GDM1 (cell line): ENCODE results near the gene SCGB2A2.
A peak's percentile ranks its signal among the peaks of the same experiment; 100 is the strongest.

Experiments
- DNase-seq: peaks from one replicate; lab custom pipeline; 2025; lab: John Stamatoyannopoulos, UW

SCGB2A2 gene

DNA sequence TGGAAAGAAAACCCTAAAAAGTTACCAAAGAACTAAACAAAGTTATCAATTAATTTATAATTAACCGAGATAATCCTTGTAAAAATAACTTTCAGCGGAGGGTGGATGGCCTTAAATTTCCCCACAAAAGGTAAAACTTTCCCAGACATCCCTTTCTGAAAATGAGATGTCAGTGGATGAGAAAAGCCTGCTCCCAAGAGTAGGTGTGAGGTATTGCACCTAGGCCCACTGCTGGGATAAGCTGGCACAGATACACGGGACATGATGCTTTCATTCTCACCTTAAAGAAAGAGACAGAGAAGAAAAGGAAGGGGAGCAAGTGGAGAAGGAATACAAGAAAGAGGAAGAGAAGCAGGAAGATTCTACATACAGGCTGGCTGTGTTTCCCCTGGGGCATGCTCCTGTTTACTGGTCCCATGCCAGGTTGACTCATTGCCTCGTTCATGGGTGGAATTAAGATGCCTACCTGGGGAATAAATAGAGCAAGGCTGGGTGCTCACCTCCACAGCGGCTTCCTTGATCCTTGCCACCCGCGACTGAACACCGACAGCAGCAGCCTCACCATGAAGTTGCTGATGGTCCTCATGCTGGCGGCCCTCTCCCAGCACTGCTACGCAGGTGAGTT is at the start of gene SCGB2A2:
SCGB2A2 (plus strand) TSS at position 505 of the 625 bp plus-strand sequence; CDS start at position 564, 59 bp downstream.
- no peak for DNase-seq

DNA sequence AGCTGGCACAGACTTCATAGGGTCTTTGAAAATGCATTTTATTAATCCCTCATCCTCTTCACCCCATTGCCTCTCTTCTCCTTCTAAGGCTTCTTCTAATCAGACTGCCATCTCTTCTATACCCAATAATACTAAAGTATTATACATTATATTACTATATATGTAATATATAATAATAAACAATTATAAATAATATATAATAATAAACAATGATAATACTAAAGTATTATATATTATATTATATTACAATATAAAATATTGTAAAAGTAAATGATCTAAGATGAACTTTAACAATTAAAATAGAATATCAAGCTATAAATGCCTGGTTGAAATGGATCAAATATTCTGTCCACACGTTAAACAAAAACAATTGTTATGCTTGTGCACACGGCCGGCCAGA is 48.5 kb upstream of the SCGB2A2 start:
- DNase-seq = no peak

DNA sequence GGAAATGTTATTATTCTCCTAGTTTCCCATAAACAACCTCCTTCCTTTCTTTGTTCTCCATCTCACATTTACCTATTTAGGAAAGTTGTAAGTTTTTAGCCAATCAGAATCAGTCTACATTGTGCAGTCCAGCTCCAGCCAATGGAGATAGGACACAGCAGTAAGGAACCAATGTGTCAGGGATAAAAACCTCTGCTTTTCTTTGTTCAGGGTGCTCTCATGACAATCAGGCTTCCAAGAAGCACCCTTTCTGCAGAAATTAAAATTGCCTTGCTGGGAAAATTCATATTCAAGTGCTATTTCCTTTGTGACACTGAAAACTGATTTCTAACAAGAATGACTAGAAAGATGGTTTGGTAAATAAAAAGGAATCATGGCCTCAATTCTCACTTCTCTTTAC is 46.9 kb upstream of the SCGB2A2 start:
- no peak for DNase-seq

DNA sequence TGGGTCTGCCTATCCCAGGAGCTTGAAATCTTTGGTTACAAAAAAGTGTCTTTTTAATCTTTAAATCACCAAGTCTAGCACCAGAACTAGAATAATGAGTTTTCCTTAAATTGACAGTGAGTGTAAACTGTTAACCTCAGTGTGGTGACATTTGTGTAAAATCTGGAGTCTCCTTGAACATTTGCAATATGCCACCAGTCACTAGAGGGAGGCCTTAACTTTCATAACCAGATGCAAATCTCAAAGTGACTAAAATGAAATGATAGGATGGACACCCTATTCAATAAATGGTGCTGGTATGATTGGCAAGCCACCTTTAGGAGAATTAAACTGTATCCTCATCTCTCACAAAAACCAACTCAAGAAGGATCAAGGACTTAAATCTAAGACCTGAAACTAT is 36.2 kb upstream of the SCGB2A2 start:
- DNase-seq = no peak

DNA sequence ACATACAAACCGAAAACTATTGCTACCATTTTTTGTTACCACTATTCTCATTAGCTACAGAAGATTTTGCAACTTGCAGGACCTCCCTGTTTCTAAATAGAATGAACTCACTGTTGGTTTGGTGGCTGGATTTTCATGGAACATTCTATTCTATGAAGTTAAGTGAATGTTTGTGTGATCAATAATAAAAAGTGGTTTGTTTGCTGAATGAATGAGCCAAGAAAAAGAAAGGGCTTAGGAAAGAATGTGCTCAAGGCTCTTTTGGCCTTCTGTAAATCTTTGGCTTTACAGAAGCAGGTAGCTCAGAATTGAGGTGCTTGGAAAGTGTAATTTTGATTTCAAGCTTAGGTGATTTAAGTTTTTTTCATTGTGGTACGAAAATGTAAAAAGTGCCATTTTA is 33.8 kb upstream of the SCGB2A2 start:
- no peak for DNase-seq

DNA sequence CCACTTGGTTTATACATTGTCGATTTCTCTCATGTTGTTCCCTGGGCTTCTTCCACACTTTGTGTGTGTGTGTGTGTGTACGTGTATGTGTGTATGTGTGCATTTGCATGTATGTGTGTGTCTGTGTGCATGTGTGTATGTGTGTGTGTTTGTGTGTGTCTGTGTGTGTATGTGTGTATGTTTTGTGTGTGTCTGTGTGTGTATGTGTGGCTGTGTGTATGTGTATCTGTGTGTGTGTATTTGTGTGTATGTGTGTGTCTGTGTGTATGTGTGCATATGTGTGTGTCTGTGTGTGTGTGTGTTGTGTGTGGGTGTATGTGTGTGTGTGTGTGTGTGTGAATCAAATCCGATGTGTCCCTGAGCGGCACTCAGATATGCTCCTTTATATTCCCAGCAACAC is 32.5 kb upstream of the SCGB2A2 start:
- no peak for DNase-seq

DNA sequence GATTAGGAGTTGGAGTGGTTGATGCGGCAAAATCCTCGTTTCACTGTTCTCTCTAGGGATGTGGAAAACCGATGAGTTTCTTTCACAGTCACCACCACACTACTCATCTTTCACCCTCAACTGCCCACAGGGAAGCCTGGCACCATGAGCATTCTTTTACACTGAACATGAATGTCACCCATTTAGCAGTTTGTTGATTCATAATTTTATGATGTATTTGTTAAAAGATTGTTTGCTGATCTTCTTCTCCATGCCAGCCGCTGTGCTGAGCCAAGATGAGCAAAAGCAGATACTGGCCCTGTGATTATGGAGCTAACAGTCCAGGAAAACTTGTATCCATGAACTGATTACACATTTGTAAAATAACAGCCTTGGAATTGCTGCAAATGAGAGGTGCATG is 31.8 kb upstream of the SCGB2A2 start:
- DNase-seq = no peak

DNA sequence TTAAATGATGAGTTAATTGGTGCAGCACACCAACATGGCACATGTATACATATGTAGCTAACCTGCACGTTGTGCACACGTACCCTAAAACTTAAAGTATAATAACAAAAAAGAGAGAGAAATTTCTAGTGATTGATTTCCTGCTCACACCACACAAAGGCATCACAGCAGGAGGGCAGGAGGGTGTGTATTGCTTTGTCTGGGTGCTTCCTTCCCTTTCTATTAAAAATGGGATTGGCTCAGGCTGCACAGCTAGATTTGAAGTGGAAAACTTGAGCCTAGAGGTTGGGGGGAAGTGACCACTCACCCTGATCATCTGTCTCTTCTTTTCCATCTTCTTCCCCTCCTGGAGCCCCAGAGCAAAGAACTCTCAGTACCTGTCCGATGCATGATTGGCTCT is 28.9 kb upstream of the SCGB2A2 start:
- no peak for DNase-seq

DNA sequence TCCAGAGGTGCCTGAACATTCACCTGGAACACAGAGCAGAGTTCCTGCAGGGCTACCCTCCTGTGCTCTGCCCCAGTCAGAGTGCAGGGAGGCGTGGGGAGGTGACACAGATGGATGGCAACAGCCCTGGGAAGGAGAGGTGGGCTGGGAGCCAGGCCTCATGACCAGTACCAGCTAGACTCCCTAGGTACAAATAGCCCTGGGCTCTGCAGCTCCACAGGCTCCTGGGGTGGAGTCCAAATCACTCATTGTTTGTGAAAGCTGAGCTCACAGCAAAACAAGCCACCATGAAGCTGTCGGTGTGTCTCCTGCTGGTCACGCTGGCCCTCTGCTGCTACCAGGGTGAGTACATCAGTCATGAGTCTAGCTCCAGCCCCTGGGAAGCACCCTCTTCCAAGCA is 27.9 kb upstream of the SCGB2A2 start, which contains the start of gene SCGB1D2:
SCGB1D2 (plus strand) TSS at position 219 of the 400 bp plus-strand sequence; CDS start at position 288, 69 bp downstream.
- no peak for DNase-seq

DNA sequence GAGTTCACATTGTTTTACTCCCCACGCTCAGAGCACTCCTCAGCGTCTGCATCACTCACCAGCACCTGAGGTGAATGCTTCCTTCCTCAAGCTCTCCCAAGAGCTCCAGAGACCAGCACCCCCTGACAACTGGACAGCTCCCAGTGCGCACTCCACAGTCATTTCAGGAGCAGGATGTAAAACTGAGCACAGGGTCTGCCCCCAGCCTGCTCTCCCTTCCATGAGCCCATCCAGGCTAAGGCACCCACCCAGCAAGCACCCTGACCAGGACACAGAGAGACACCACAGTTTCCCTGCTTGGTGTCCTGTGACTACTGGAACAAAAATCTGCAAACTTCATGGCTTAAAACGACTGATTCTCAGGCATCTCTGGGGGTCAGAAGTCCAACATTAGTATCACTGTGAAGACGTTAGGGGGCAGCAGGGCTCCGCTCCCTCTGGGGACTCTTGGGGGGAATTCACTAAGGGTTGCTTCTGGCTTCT is 24.6 kb upstream of the SCGB2A2 start:
- peak; percentile 5 for DNase-seq

DNA sequence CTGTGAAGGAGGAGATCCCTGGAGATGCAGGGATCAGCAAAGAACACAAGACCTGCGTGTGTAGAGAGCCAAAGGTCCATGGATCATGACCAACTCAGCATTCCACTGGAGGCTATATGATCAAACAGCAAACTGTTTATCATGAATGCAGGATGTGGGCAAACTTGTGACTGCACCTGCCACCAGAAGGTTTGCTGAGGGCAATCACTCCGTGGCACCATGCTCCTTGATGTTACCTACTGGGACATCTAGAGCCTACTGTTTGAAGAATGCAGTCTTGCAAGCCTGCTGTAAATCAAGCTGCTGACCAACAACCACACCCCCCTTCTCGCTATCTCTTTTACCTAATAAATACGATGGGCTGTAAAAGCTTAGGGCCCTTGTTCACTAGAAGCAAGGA is 18.3 kb upstream of the SCGB2A2 start:
- no peak for DNase-seq

DNA sequence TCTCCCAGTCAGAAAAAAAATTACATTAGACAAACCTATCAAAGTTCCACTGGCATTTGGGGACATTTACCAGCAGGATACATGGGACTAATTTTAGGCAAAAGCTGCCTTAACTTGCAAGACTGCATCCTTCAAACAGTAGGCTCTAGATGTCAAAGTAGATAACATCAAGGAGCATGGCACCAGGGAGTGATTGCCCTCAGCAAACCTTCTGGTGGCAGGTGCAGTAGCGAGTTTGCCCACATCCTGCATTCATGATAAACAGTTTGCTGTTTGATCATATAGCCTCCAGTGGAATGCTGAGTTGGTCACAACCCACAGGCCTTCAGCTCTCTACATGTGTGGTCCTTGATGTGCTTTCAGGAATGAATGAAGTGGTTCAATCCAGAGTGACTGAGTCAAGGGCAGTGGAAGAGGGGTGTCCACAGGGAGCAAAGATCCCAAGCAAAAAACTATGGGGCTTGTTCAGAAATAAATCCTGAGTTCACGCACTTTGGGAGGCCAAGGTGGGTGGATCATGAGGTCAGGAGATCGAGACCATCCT is 15.9 kb upstream of the SCGB2A2 start:
- DNase-seq = no peak

DNA sequence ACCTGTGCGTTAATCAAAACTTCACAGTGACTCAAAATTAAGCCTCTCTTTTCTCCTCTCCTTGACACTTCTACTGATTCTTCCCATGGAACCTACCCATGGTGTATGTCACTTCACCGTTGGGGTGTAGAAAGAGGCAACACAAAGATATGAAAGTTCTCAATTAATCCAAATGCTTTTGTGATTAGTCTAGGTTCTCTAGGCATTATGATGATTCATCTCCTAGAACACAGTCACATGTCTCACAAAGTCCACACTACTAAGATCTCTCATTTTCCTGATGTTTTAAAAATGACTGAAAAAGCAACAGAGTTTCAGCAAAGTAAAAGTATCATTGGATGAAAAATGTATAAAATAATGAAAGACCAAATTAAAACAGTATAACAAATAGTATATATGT is 13.7 kb upstream of the SCGB2A2 start:
- DNase-seq = no peak

DNA sequence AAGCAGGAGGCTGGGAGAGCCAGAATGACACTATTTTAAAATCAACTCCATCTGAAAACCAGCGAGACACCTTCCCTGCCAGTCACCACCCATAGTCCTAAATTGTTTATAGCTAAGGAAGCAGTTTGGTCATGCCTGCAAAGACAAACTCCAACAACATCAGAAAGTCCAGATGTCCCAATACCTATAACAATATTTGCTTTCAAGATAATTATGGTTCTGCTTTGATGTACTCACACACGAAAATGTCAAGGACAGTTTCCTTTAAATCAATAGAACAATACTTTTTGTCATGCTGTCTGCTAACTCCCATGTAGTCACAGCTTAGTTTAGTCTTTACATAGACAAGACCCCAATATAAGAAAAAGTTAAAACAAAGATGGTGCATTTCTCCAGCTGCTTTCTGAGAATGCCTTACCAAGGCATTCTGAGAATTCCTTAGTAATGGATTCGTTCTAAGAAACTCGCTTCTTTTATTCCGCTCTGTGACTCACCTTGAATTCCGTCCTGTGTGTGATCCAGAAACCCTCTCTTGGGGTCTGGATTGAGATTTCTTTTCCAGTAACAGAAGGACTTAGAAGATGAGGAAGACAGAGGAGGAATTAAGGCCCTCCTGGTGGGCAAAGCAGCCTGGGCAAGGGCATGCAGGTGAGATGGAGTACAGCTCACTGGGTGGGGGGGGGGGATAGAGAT is 9.6 kb upstream of the SCGB2A2 start:
- DNase-seq = no peak

DNA sequence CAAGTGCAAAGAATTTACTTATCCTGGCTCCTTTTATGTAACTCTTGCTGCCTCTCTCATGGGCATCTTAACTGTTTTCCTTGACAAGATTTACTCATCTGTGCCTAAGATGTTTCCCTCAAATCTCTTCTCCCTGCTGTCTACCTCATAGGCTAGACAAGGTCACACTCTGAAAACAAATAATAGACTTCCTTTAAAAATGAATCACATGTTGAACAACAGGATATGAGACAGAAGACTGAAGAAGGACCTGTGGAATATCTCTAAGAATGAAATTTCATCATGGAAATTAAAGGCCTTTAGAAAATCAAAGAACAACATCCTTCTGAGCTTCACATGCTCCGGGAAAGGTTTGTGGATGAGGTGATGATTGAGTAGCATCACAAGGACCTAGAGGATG is 6.0 kb upstream of the SCGB2A2 start:
- no peak for DNase-seq

DNA sequence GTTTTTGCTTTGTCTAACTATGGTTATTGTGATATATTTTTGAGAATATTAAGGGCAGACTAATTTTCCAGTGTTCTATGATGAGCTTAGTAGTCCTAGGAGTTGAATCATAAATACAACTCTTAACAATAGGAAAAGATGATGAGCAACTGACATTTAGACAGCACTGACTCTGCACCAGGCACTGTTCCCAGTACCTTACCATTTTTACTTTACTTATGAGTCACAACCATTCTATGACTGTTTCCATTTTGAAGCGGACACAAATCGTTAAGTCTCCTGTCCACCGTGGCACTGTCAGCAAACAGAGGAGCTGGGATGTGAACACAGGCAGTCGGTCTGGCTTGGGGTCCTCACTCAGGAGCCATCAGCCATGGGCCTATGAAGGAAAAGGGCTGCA is 3.4 kb upstream of the SCGB2A2 start:
- DNase-seq = no peak

DNA sequence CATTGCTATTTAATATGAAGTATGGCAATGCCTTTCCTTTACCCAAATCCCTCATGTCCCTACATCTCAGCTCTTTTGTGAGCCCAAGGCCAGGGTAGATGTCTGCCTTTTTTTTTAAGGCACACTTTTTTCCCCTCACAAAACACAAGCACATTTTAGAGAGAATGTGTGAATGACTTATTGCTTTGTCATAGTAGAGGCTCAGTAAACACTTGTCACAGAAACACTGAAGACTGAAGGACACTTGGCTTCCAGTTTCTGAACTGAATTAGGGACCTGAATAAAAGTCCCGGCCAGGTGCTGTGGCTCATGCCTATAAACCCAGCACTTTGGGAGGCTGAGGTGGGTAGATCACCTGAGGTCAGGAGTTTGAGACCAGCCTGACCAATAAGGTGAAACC is 2.9 kb upstream of the SCGB2A2 start:
- no peak for DNase-seq

DNA sequence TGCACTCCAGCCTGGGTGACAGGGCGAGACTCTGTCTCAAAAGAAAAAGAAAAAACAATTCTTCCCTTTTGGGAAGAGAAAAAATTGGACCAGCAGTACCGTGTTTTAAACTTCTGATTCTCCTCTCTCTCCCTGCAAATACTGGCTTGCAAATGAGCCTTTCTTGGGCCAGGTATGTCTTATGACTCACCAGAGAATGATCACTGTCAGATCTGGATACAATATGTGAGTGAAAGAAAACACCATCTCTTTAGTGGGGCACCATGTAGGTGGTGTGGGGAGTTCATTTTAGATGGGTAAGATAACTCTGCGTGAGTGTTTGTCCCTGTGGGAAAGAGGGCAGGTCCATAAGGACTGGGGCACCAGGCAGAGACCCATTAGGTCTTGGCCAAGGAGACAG is 2.4 kb upstream of the SCGB2A2 start:
- no peak for DNase-seq

DNA sequence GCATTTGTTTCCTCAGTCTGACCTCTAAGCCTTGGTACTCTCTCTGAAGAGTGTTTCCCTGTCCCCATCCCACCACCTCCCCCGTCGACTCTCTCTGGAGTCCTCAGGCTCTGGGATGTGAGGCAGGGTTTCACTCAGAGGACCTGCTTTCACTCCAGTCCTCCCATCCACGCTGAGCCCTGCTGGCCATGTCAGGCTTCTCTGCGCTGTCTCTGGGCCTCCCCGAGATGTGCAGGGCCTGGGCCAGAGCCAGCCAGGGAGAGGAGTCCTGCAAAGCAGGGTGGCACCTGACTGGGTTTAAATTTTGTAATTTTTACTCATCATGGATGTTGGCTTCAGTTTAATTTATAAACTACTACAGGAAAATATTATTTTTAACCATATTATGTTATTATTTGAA is 3.3 kb downstream of the SCGB2A2 start:
- DNase-seq = no peak

DNA sequence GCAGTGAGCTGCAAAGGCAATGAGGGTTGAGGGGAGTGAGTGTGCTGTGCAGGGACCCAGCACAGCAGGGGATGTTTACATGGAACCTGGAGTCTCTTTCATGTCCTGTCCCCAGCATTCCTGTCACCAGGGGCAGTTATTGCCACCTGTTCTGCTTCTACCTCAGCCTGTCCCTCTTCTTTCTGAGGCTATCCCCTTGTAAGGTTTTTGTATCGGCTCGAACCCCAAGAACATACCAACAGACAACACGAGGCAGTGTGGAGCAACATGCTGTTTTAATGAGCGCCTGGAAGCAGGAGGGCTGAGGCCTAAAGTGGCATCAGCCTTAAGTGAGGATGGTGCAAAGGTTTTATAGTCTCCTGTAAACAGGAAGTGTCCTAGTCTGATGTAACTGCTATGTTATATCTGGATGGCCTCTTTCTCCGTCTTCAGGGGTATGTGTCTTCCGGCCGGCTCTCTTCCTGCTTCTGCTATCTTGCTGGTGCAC is 3.9 kb downstream of the SCGB2A2 start:
- no peak for DNase-seq

DNA sequence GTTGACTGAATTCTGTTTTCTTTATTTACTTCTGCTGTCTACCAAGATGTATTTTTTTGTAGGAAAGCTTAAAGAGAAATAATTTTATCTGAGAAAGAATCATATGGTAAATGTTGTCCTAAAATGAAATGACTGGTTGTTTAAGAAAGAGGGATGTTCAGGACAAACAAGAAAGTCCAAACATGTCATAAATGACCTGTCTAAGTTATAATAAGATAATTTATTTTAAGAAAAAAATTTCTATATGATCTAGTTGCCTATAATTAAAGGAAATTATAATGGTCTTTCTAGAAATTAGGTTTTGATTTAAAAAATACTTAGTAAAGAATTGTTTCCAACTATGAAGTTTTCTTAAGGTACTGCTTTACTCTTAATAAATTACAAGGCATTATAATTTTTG is 10.5 kb downstream of the SCGB2A2 start:
- no peak for DNase-seq

DNA sequence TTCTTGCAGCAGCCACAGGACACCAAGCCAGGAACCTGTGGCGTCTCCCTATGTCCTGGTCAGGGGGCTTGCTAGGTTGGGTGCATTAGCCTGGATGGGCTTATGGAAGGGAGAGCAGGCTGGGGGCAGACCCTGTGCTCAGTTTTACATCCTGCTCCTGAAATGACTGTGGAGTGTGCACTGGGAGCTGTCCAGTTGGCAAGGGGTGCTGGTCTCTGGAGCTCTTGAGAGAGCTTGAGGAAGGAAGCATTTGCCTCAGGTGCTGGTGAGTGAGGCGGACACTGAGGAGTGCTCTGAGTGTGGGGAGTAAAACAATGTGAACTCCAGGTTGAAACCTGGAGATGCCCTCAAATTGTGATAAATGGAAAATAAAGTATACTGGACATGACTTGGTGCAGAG is 25.5 kb downstream of the SCGB2A2 start:
- DNase-seq = no peak

DNA sequence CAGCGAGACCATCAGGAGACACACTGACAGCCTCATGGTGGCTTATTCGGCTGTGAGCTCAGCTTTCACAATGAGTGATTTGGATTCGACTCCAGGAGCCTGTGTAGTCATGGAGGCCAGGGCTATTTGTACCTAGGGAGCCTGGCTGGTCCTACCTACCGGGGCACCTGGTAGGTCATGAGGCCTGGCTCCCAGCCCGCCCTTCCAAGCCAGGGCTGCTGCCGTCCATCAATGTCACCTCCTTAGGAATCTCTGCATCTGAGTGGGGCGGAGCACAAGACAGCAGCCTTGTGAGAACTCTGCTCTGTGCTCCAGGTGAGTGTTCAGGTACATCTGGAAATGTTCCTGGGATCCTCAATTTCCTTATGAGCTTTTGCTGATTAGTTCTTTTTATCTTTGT is 29.0 kb downstream of the SCGB2A2 start, which contains the start of gene SCGB1D4:
SCGB1D4 (minus strand) TSS at position 101 of the 400 bp plus-strand sequence; CDS start at position 36, 65 bp downstream.
- DNase-seq = no peak
